Measurements from ENCODE around the gene ZBTB25. TPM values are rescaled to one million over a fixed set of nuclear protein-coding genes. Genes with fewer than 3 reads are reported as not detected.
"Not testable (repeated sequence)": the region's sequence is repeated elsewhere in the genome, so short reads cannot be mapped to it uniquely, and the experiment has no call there.

The ZBTB25 gene
- total and polyA plus RNA-seq, 3 donors from 2014 or later, result 13.3 to 21.3 (median 20.6) TPM

DNA sequence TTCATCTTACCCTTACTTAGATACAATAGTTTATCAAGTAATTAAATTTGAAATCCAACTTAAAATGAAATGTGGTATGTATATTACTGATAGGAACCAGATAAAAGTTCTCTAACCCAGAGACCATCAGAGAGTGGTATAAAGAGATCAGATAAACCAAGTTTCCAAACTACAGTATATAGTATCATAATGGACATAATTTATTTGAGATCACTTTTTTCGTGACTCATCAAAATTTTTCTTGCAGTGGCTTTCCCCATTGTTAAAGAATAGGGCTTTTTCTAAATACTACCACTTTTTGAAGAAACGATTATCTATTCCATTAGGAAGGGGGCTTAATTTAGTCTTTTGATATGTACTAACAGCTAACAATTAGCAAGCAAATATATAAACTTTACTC lies 21.7 kb upstream of the ZBTB25 start:
- Histone ChIP-seq H3K9me3 (no peaks in the 10 kb centered on the region), H3K27ac (no peak overlapping the region), H3K4me3 (no peak overlapping the region), H3K4me1 (no peaks in the 10 kb centered on the region), H3K27me3 (no peaks in the 10 kb centered on the region), H3K36me3 (ENCODE audit: low read depth, missing control alignments) (no peaks in the 10 kb centered on the region)
- WGBS, 2 donors, result 89 to 94% methylated on average over 2 of the region's 2 CpGs
- intact Hi-C loops (cut with DNase I; ENCODE audit: low total_unique reads), result no loop called here
- TF ChIP-seq POLR2A (IDR thresholded peaks at IDR 0.05), result no peak
- TF ChIP-seq, protein P1, sequence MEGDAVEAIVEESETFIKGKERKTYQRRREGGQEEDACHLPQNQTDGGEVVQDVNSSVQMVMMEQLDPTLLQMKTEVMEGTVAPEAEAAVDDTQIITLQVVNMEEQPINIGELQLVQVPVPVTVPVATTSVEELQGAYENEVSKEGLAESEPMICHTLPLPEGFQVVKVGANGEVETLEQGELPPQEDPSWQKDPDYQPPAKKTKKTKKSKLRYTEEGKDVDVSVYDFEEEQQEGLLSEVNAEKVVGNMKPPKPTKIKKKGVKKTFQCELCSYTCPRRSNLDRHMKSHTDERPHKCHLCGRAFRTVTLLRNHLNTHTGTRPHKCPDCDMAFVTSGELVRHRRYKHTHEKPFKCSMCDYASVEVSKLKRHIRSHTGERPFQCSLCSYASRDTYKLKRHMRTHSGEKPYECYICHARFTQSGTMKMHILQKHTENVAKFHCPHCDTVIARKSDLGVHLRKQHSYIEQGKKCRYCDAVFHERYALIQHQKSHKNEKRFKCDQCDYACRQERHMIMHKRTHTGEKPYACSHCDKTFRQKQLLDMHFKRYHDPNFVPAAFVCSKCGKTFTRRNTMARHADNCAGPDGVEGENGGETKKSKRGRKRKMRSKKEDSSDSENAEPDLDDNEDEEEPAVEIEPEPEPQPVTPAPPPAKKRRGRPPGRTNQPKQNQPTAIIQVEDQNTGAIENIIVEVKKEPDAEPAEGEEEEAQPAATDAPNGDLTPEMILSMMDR (IDR thresholded peaks at IDR 0.05), result no peak
- no peak for DNase-seq

DNA sequence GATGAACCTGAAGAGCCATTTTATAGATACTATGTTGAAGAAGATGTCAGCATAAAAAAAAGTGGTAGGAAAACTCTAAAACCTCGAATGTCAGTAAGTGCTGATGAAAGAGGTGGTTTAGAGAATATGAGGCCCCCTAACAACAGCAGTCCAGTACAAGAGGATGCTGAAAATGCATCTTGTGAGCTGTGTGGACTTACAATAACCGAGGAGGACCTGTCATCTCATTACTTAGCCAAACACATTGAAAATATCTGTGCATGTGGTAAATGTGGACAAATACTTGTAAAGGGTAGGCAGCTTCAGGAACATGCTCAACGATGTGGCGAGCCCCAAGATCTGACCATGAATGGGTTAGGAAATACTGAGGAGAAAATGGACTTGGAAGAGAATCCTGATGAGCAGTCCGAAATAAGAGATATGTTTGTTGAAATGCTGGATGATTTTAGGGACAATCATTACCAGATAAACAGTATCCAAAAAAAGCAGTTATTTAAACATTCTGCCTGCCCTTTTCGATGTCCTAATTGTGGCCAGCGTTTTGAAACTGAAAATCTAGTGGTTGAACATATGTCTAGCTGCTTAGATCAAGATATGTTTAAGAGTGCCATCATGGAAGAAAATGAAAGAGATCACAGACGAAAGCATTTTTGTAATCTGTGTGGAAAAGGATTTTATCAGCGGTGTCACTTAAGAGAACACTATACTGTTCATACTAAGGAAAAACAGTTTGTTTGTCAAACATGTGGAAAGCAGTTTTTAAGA lies 19.1 kb upstream of the ZBTB25 start:
- Histone ChIP-seq H3K9me3 (no peaks in the 10 kb centered on the region), H3K4me3 (no peak overlapping the region), H3K36me3 (ENCODE audit: low read depth, missing control alignments) (no peaks in the 10 kb centered on the region), H3K27me3 (no peaks in the 10 kb centered on the region), H3K27ac (no peak overlapping the region), H3K4me1 (no peaks in the 10 kb centered on the region)
- no peak for DNase-seq
- 87 to 88% methylated on average over 9 of the region's 9 CpGs for WGBS, 2 donors
- intact Hi-C loops (cut with DNase I; ENCODE audit: low total_unique reads), result no loop called here
- no peak for TF ChIP-seq POLR2A (IDR thresholded peaks at IDR 0.05)
- TF ChIP-seq, protein P1 (IDR thresholded peaks at IDR 0.05), result no peak

DNA sequence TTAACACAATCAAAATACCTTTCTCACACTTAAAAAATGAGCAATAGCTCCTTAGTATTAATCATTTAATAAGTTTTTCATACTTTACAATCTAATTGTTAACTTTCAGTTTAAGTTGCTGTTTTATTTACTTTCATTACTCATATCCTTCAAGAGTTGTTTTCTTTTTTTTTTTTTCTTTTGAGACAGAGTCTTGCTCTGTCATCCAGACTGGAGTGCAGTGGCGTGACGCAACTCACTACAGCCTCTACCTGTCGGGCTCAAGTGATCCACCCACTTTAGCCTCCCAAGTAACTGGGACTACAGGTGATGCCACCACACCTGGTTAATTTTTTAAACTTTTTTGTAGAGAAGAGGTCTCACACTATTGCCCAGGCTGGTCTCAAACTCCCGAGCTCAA lies 17.1 kb upstream of the ZBTB25 start:
- TF ChIP-seq, protein P1 (IDR thresholded peaks at IDR 0.05), result no peak
- TF ChIP-seq POLR2A (IDR thresholded peaks at IDR 0.05), result no peak
- 96 to 98% methylated on average over 4 of the region's 4 CpGs for WGBS, 2 donors
- H3K4me1 ChIP-seq, result no peaks in the 10 kb centered on the region
- no peaks in the 10 kb centered on the region for H3K9me3 ChIP-seq
- no peak overlapping the region for H3K4me3 ChIP-seq
- intact Hi-C loops (cut with DNase I; ENCODE audit: low total_unique reads), result no loop called here
- H3K27ac ChIP-seq, result no peak overlapping the region
- H3K36me3 ChIP-seq (ENCODE audit: low read depth, missing control alignments), result no peaks in the 10 kb centered on the region
- no peaks in the 10 kb centered on the region for H3K27me3 ChIP-seq
- DNase-seq, result no peak

DNA sequence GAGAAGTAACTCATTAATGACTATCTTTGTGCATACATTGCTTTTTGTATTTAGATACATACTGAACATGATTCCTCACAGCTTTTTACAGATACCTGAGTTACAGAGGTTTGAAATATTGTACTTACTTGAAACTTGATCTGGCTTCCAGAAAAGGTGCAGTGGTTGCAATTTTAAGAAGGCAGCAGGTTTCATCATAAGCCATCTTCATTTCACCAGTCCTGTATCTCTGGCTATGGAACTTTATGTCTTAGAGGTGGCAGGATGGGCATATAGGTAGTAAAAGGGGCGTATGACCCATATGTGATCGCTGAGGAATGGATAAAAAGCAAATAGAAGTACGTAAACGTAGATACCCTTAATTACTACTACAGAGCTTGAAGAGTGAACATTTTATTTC lies 14.6 kb upstream of the ZBTB25 start:
- no peak for DNase-seq
- WGBS, 2 donors, result 78 to 91% methylated on average over 4 of the region's 4 CpGs
- no peaks in the 10 kb centered on the region for H3K36me3 ChIP-seq (ENCODE audit: low read depth, missing control alignments)
- no peak overlapping the region for H3K4me3 ChIP-seq
- TF ChIP-seq, protein P1 (IDR thresholded peaks at IDR 0.05), result no peak
- no peak for TF ChIP-seq POLR2A (IDR thresholded peaks at IDR 0.05)
- no peaks in the 10 kb centered on the region for H3K9me3 ChIP-seq
- intact Hi-C loops (cut with DNase I; ENCODE audit: low total_unique reads), result no loop called here
- H3K27me3 ChIP-seq, result no peaks in the 10 kb centered on the region
- no peaks in the 10 kb centered on the region for H3K4me1 ChIP-seq
- no peak overlapping the region for H3K27ac ChIP-seq

DNA sequence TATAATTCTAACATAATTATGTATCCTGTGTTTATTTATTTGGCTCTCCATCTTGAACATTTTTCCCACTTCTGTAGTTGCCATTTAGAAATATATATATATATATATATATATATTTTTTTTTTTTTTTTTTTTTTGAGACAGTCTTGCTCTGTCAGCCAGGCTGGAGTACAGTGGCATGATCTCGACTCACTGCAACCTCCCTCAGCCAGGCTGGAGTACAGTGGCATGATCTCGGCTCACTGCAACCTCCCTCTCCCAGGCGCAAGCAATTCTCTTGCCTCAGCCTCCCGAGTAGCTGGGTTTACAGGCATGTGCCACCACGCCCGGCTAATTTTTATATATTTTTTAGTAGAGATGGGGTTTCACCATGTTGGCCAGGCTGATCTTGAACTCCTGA lies 14.0 kb upstream of the ZBTB25 start:
- H3K27ac ChIP-seq; intact Hi-C loops (cut with DNase I; ENCODE audit: low total_unique reads): not testable (repeated sequence)
- 81 to 93% methylated on average over 6 of the region's 6 CpGs for WGBS, 2 donors

More for the DNA sequence above, 14.0 kb upstream of the ZBTB25 start:
- H3K36me3 ChIP-seq (ENCODE audit: low read depth, missing control alignments); DNase-seq; H3K27me3 ChIP-seq; H3K4me3 ChIP-seq; H3K9me3 ChIP-seq; H3K4me1 ChIP-seq: not testable (repeated sequence)
